ENCODE measurements around the gene FOCAD.

The FOCAD gene

GRCh38 chr9:20702570-20702969, 18.5 kb downstream of the FOCAD start:
- Histone ChIP-seq H3K27ac (ENCODE audit: low read length, poor library complexity, severe bottlenecking) (peak overlapping the region; percentile 56), H3K4me1 (ENCODE audit: control insufficient read depth, insufficient read depth, low read depth, low read length) (peaks cover 7% of the 10 kb centered on the region), H2BK15ac (ENCODE audit: low read depth, poor library complexity, severe bottlenecking) (no peak overlapping the region), H2AFZ (ENCODE audit: low read depth, low read length) (no peak overlapping the region), H3K4me3 (ENCODE audit: insufficient read depth in 1 of 2, low read depth in 1 of 2, low read length in 2 of 2) (no peak overlapping the region), H3K14ac (ENCODE audit: low read length in 2 of 2) (no peak overlapping the region), H2BK12ac (ENCODE audit: low read length in 2 of 2) (no peak overlapping the region), H3K36me3 (ENCODE audit: control insufficient read depth in 1 of 2, insufficient read depth in 2 of 2, low read depth in 1 of 2, low read length in 2 of 2) (no peaks in the 10 kb centered on the region), H3K4ac (ENCODE audit: low read depth in 1 of 2, low read length in 2 of 2) (no peak overlapping the region), H3K9ac (ENCODE audit: low read length) (no peak overlapping the region), H3K18ac (ENCODE audit: low read depth in 1 of 2, low read length in 2 of 2) (no peak overlapping the region), H3K27me3 (ENCODE audit: control insufficient read depth in 1 of 2, insufficient read depth in 1 of 2, low read length in 2 of 2) (no peaks in the 10 kb centered on the region), H3K79me1 (replicated peaks; ENCODE audit: low read length, poor library complexity, severe bottlenecking) (peaks cover 8% of the 10 kb centered on the region), H3K4me2 (ENCODE audit: low read length, poor library complexity, severe bottlenecking) (peak overlapping the region; percentile 54), H4K8ac (ENCODE audit: low read length) (no peak overlapping the region), H2BK5ac (ENCODE audit: low read depth, low read length, poor library complexity, severe bottlenecking) (no peak overlapping the region), H3K9me3 (ENCODE audit: control insufficient read depth, low read length) (no peaks in the 10 kb centered on the region), H2BK120ac (ENCODE audit: low read depth, low read length) (no peak overlapping the region), H3K23ac (ENCODE audit: low read length in 2 of 2) (no peak overlapping the region), H4K91ac (ENCODE audit: low read length) (no peak overlapping the region), H2AK5ac (ENCODE audit: low read length, severe bottlenecking) (no peak overlapping the region)
- DNase-seq, result no peak
- WGBS, result 89% methylated on average over 3 of the region's 4 CpGs

- Histone ChIP-seq H3K18ac (ENCODE audit: low read depth in 1 of 2, low read length in 2 of 2) (no peak overlapping the region), H3K9me3 (ENCODE audit: control insufficient read depth, low read length) (no peaks in the 10 kb centered on the region), H2BK5ac (ENCODE audit: low read depth, low read length, poor library complexity, severe bottlenecking) (no peak overlapping the region), H3K23ac (ENCODE audit: low read length in 2 of 2) (no peak overlapping the region), H3K4me3 (ENCODE audit: insufficient read depth in 1 of 2, low read depth in 1 of 2, low read length in 2 of 2) (no peak overlapping the region), H3K36me3 (ENCODE audit: control insufficient read depth in 1 of 2, insufficient read depth in 2 of 2, low read depth in 1 of 2, low read length in 2 of 2) (no peaks in the 10 kb centered on the region), H4K8ac (ENCODE audit: low read length) (no peak overlapping the region), H3K27me3 (ENCODE audit: control insufficient read depth in 1 of 2, insufficient read depth in 1 of 2, low read length in 2 of 2) (no peaks in the 10 kb centered on the region), H3K14ac (ENCODE audit: low read length in 2 of 2) (no peak overlapping the region), H2BK120ac (ENCODE audit: low read depth, low read length) (no peak overlapping the region), H3K4me1 (ENCODE audit: control insufficient read depth, insufficient read depth, low read depth, low read length) (peaks cover 7% of the 10 kb centered on the region), H3K4me2 (ENCODE audit: low read length, poor library complexity, severe bottlenecking) (peak overlapping the region; percentile 54), H3K79me1 (replicated peaks; ENCODE audit: low read length, poor library complexity, severe bottlenecking) (peaks cover 12% of the 10 kb centered on the region), H3K9ac (ENCODE audit: low read length) (no peak overlapping the region), H2BK15ac (ENCODE audit: low read depth, poor library complexity, severe bottlenecking) (no peak overlapping the region), H2AFZ (ENCODE audit: low read depth, low read length) (no peak overlapping the region), H2BK12ac (ENCODE audit: low read length in 2 of 2) (no peak overlapping the region), H4K91ac (ENCODE audit: low read length) (no peak overlapping the region), H2AK5ac (ENCODE audit: low read length, severe bottlenecking) (peak overlapping the region; percentile 80), H3K4ac (ENCODE audit: low read depth in 1 of 2, low read length in 2 of 2) (no peak overlapping the region), H3K27ac (ENCODE audit: low read length, poor library complexity, severe bottlenecking) (peak overlapping the region; percentile 56)
- 92% methylated on average over 3 of the region's 3 CpGs for WGBS
- DNase-seq, result no peak
Observed at GRCh38 chr9:20703146-20703545, 19.1 kb downstream of the FOCAD start.

GRCh38 chr9:20707708-20708107, 23.6 kb downstream of the FOCAD start:
- WGBS, result 94% methylated on average over 2 of the region's 2 CpGs
- no peaks in the 10 kb centered on the region for H3K36me3 ChIP-seq (ENCODE audit: control insufficient read depth in 1 of 2, insufficient read depth in 2 of 2, low read depth in 1 of 2, low read length in 2 of 2)
- no peaks in the 10 kb centered on the region for H3K9me3 ChIP-seq (ENCODE audit: control insufficient read depth, low read length)
- no peak overlapping the region for H2AK5ac ChIP-seq (ENCODE audit: low read length, severe bottlenecking)
- H2BK120ac ChIP-seq (ENCODE audit: low read depth, low read length), result no peak overlapping the region
- no peak overlapping the region for H3K18ac ChIP-seq (ENCODE audit: low read depth in 1 of 2, low read length in 2 of 2)
- no peak overlapping the region for H4K8ac ChIP-seq (ENCODE audit: low read length)
- no peak overlapping the region for H3K4me3 ChIP-seq (ENCODE audit: insufficient read depth in 1 of 2, low read depth in 1 of 2, low read length in 2 of 2)
- DNase-seq, result no peak
- no peak overlapping the region for H4K91ac ChIP-seq (ENCODE audit: low read length)
- no peak overlapping the region for H2BK12ac ChIP-seq (ENCODE audit: low read length in 2 of 2)
- no peak overlapping the region for H3K27ac ChIP-seq (ENCODE audit: low read length, poor library complexity, severe bottlenecking)
- no peak overlapping the region for H2AFZ ChIP-seq (ENCODE audit: low read depth, low read length)
- H3K27me3 ChIP-seq (ENCODE audit: control insufficient read depth in 1 of 2, insufficient read depth in 1 of 2, low read length in 2 of 2), result no peaks in the 10 kb centered on the region
- no peak overlapping the region for H2BK15ac ChIP-seq (ENCODE audit: low read depth, poor library complexity, severe bottlenecking)
- no peak overlapping the region for H2BK5ac ChIP-seq (ENCODE audit: low read depth, low read length, poor library complexity, severe bottlenecking)
- H3K79me1 ChIP-seq (replicated peaks; ENCODE audit: low read length, poor library complexity, severe bottlenecking), result peaks cover 22% of the 10 kb centered on the region
- H3K4ac ChIP-seq (ENCODE audit: low read depth in 1 of 2, low read length in 2 of 2), result no peak overlapping the region
- no peak overlapping the region for H3K23ac ChIP-seq (ENCODE audit: low read length in 2 of 2)
- H3K4me1 ChIP-seq (ENCODE audit: control insufficient read depth, insufficient read depth, low read depth, low read length), result peaks cover 4% of the 10 kb centered on the region
- no peak overlapping the region for H3K14ac ChIP-seq (ENCODE audit: low read length in 2 of 2)
- H3K4me2 ChIP-seq (ENCODE audit: low read length, poor library complexity, severe bottlenecking), result no peak overlapping the region
- no peak overlapping the region for H3K9ac ChIP-seq (ENCODE audit: low read length)

DNA sequence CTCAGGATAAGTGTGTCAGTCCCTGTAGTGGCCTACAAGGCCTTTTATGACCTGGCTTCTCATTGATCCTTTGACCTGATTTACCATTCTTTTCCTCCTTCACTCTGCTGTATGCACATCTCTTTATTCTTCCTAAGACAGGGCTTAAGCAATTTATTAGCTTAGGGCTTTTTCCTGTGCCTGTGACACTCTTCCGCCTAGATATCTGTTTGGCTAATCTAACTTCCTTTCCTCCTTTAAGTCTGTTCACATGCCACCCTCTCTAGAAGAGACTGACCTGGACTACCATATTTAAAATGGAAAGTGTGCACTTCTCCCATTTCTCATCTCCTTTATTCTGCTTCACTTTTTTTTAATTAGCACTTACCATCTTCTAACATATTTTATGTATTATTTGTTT, 29.1 kb downstream of the FOCAD start:
- no peak overlapping the region for H2BK12ac ChIP-seq (ENCODE audit: low read length in 2 of 2)

More for the DNA sequence above, 29.1 kb downstream of the FOCAD start:
- H2AK5ac ChIP-seq (ENCODE audit: low read length, severe bottlenecking), result no peak overlapping the region
- no peaks in the 10 kb centered on the region for H3K27me3 ChIP-seq (ENCODE audit: control insufficient read depth in 1 of 2, insufficient read depth in 1 of 2, low read length in 2 of 2)
- no peak overlapping the region for H3K4ac ChIP-seq (ENCODE audit: low read depth in 1 of 2, low read length in 2 of 2)
- no peak overlapping the region for H3K4me3 ChIP-seq (ENCODE audit: insufficient read depth in 1 of 2, low read depth in 1 of 2, low read length in 2 of 2)
- DNase-seq, result no peak
- H3K4me2 ChIP-seq (ENCODE audit: low read length, poor library complexity, severe bottlenecking), result no peak overlapping the region
- H2AFZ ChIP-seq (ENCODE audit: low read depth, low read length), result no peak overlapping the region
- H3K9me3 ChIP-seq (ENCODE audit: control insufficient read depth, low read length), result no peaks in the 10 kb centered on the region
- no peak overlapping the region for H4K91ac ChIP-seq (ENCODE audit: low read length)
- H3K14ac ChIP-seq (ENCODE audit: low read length in 2 of 2), result no peak overlapping the region
- no peak overlapping the region for H3K23ac ChIP-seq (ENCODE audit: low read length in 2 of 2)
- H3K27ac ChIP-seq (ENCODE audit: low read length, poor library complexity, severe bottlenecking), result no peak overlapping the region
- H3K4me1 ChIP-seq (ENCODE audit: control insufficient read depth, insufficient read depth, low read depth, low read length), result no peaks in the 10 kb centered on the region
- peaks cover 12% of the 10 kb centered on the region for H3K79me1 ChIP-seq (replicated peaks; ENCODE audit: low read length, poor library complexity, severe bottlenecking)
- no peak overlapping the region for H4K8ac ChIP-seq (ENCODE audit: low read length)
- H2BK5ac ChIP-seq (ENCODE audit: low read depth, low read length, poor library complexity, severe bottlenecking), result no peak overlapping the region
- H3K36me3 ChIP-seq (ENCODE audit: control insufficient read depth in 1 of 2, insufficient read depth in 2 of 2, low read depth in 1 of 2, low read length in 2 of 2), result peaks cover 0 to 25% of the 10 kb centered on the region in 2 experiments
- no peak overlapping the region for H2BK120ac ChIP-seq (ENCODE audit: low read depth, low read length)
- H3K9ac ChIP-seq (ENCODE audit: low read length), result no peak overlapping the region
- H2BK15ac ChIP-seq (ENCODE audit: low read depth, poor library complexity, severe bottlenecking), result no peak overlapping the region
- WGBS, result 81% methylated on average over 1 of the region's 1 CpG
- no peak overlapping the region for H3K18ac ChIP-seq (ENCODE audit: low read depth in 1 of 2, low read length in 2 of 2)
